Sigmoid colon (tissue), 4 donors: ENCODE data around the gene TAS1R1.

Experiments
- CTCF ChIP-seq, 4 experiments: fragments of 450-650 bp in 3 of 4; fragments of 200-600 bp in 1 of 4; IDR thresholded peaks; one replicate each; pipeline ENCODE4 v1.5.1; 2016 to 2019; ENCODE audit warnings: antibody characterized with exemption in 4 of 4, mild to moderate bottlenecking in 3 of 4, moderate library complexity in 2 of 4
- EP300 ChIP-seq, 4 donors: sonication (generic); formaldehyde crosslinking; IDR thresholded peaks; one replicate each; pipeline ENCODE4 v1.6.1; 2017; ENCODE audit warnings: antibody characterized with exemption in 4 of 4
- POLR2A ChIP-seq, 2 donors: fragments of 450-650 bp; IDR thresholded peaks; one replicate each; pipeline ENCODE4 v1.6.1; 2016; ENCODE audit warnings: antibody characterized with exemption in 2 of 2, mild to moderate bottlenecking in 2 of 2, moderate library complexity in 2 of 2
- POLR2AphosphoS5 ChIP-seq, 4 donors: sonication (generic); formaldehyde crosslinking; IDR thresholded peaks; one replicate each; pipeline ENCODE4 v1.6.1; 2017; ENCODE audit warnings: antibody characterized with exemption in 4 of 4

GRCh38 chr1:6509220-6509918, 45.7 kb upstream of the TAS1R1 start:
- TF ChIP-seq POLR2A (IDR thresholded peaks at IDR 0.05) (no peak), CTCF (IDR thresholded peaks at IDR 0.05) (no peak), EP300 (IDR thresholded peaks at IDR 0.05) (no peak), POLR2AphosphoS5 (IDR thresholded peaks at IDR 0.05) (no peak)
